Lower leg skin (tissue), 3 donors: ENCODE results near the gene PAX7.

Source experiments
- CTCF ChIP-seq, 3 donors: fragments of 450-650 bp; IDR thresholded peaks; one replicate each; pipeline ENCODE4 v1.5.1; 2016; ENCODE audit warnings: antibody characterized with exemption in 3 of 3, mild to moderate bottlenecking in 3 of 3, moderate library complexity in 2 of 3
- POLR2A ChIP-seq, 2 donors: fragments of 450-650 bp; IDR thresholded peaks; one replicate each; pipeline ENCODE4 v1.6.1; 2016 to 2017; ENCODE audit warnings: antibody characterized with exemption in 2 of 2, mild to moderate bottlenecking in 1 of 2, moderate library complexity in 1 of 2

- TF ChIP-seq POLR2A (IDR thresholded peaks at IDR 0.05) (no peak), CTCF (IDR thresholded peaks at IDR 0.05) (no peak)
Measured at GRCh38 chr1:18796950-18797349, 166.3 kb downstream of the PAX7 start.
